ENCODE measurements around the gene RNF166. TPM values are rescaled to one million over a fixed set of nuclear protein-coding genes. Genes with fewer than 3 reads are reported as not detected.

RNF166 gene
- total and polyA plus RNA-seq, 2 donors (not counting 3 experiments of a cell fraction or from before 2014, with no cell fraction given): 27.6 to 38.8 TPM

- H3K27me3 ChIP-seq (ENCODE audit: control insufficient read depth in 2 of 2, insufficient read depth in 2 of 2, low read length in 2 of 2): no peaks in the 10 kb centered on the region
- POLR2A ChIA-PET: no interaction called here
Measured at GRCh38 chr16:88678224-88678979, 27.8 kb downstream of the RNF166 start.

More at GRCh38 chr16:88678224-88678979, 27.8 kb downstream of the RNF166 start:
- no peak for DNase-seq (ENCODE audit: low read depth, low spot score)
- dilution Hi-C loops (cut with MboI; ENCODE audit: extremely low pct_ligation_motif_present, low sequenced_read_pairs) (no loop called here), intact Hi-C loops (cut with micrococcal nuclease) (no loop called here)
- FAIRE-seq: no peak
- no peak overlapping the region for H3K4me3 ChIP-seq (replicated peaks in 1 of 3; ENCODE audit: insufficient read depth in 1 of 3, low read depth in 1 of 3, low read length in 3 of 3)
- H3K36me3 ChIP-seq (ENCODE audit: control insufficient read depth in 2 of 2, extremely low read depth in 1 of 2, insufficient read depth in 2 of 2, low read length in 2 of 2): peaks cover 0 to 2% of the 10 kb centered on the region in 2 experiments
- BruUV-seq (replicated peaks): no TSS peak
- no peak overlapping the region for H3K27ac ChIP-seq (ENCODE audit: insufficient read depth, low read depth, low read length)
- no peaks in the 10 kb centered on the region for H3K9me3 ChIP-seq (replicated peaks; ENCODE audit: control insufficient read depth, insufficient read depth, low read length)
- peaks cover 3% of the 10 kb centered on the region for H3K4me1 ChIP-seq (ENCODE audit: control insufficient read depth, extremely low read depth, insufficient read depth, low read length)
- no peak overlapping the region for H3K4me2 ChIP-seq (ENCODE audit: insufficient read depth, low read length)
- no peaks in the 10 kb centered on the region for H4K20me1 ChIP-seq (replicated peaks; ENCODE audit: control insufficient read depth, extremely low read depth, insufficient read depth, low read length)
- H3K79me2 ChIP-seq (ENCODE audit: control insufficient read depth, insufficient read depth, low read length): no peaks in the 10 kb centered on the region
- H3K9ac ChIP-seq (replicated peaks; ENCODE audit: extremely low read depth, insufficient read depth, low read length): no peak overlapping the region
- H2AFZ ChIP-seq (ENCODE audit: low read depth, low read length): no peak overlapping the region
- no peaks in the 10 kb centered on the region for H3K9me1 ChIP-seq (replicated peaks; ENCODE audit: control insufficient read depth, extremely low read depth, insufficient read depth, low read length)
- TF ChIP-seq EZH2 (IDR thresholded peaks at IDR 0.05; ENCODE audit: borderline replicate concordance, low read depth, low read length, severe bottlenecking) (no peak), FOS (IDR thresholded peaks at IDR 0.05; ENCODE audit: borderline replicate concordance, insufficient read depth, low read length) (no peak), CTCF (IDR thresholded peaks at IDR 0.05; ENCODE audit: extremely low read depth in 1 of 2, insufficient read depth in 1 of 2, low read depth in 1 of 2, low read length in 2 of 2) (no peak), MYC (IDR thresholded peaks at IDR 0.05; ENCODE audit: low read depth, low read length) (no peak), JUN (IDR thresholded peaks at IDR 0.05; ENCODE audit: borderline replicate concordance, insufficient read depth, insufficient read length, low read depth) (no peak), GATA2 (IDR thresholded peaks at IDR 0.05; ENCODE audit: insufficient read depth, insufficient read length, low read depth, low read length) (no peak), POLR2A (IDR thresholded peaks at IDR 0.05; ENCODE audit: low read depth, low read length) (no peak), MAX (IDR thresholded peaks at IDR 0.05; ENCODE audit: insufficient read depth, insufficient read length) (no peak), POLR2AphosphoS5 (IDR thresholded peaks at IDR 0.05; ENCODE audit: insufficient read depth, low read depth, low read length) (no peak)
- CTCF ChIA-PET: no interaction called here

Data from endothelial cell of umbilical vein (primary cell).